ENCODE data around the gene HS3ST5. TPM values are rescaled to one million over a fixed set of nuclear protein-coding genes. Genes with fewer than 3 reads are reported as not detected.
"Not testable (repeated sequence)": the region's sequence is repeated elsewhere in the genome, so short reads cannot be mapped to it uniquely, and the experiment has no call there.

HS3ST5 gene
- polyA plus RNA-seq, 3 donors = 0.56 to 1.4 (median 1.4) TPM

- DNase-seq (ENCODE audit: extremely low read depth in 1 of 11, low read depth in 9 of 11, low spot score in 4 of 11) = no peak
Measured at GRCh38 chr6:114218437-114219340, 124.1 kb downstream of the HS3ST5 start.

GRCh38 chr6:114217996-114218395 lies 124.8 kb downstream of the HS3ST5 start:
- not testable (repeated sequence) for DNase-seq (ENCODE audit: extremely low read depth in 1 of 11, low read depth in 9 of 11, low spot score in 4 of 11)

- no peak for DNase-seq (ENCODE audit: extremely low read depth in 1 of 11, low read depth in 9 of 11, low spot score in 4 of 11)
Measured at GRCh38 chr6:114216789-114217467, 125.9 kb downstream of the HS3ST5 start.

GRCh38 chr6:114210467-114210866 lies 132.4 kb downstream of the HS3ST5 start:
- DNase-seq (ENCODE audit: extremely low read depth in 1 of 11, low read depth in 9 of 11, low spot score in 4 of 11) = no peak

- no peak for DNase-seq (ENCODE audit: extremely low read depth in 1 of 11, low read depth in 9 of 11, low spot score in 4 of 11)
Measured at GRCh38 chr6:114203460-114203859, 139.4 kb downstream of the HS3ST5 start.

GRCh38 chr6:114202389-114202788 lies 140.4 kb downstream of the HS3ST5 start:
- no peak for DNase-seq (ENCODE audit: extremely low read depth in 1 of 11, low read depth in 9 of 11, low spot score in 4 of 11)

- no peak for DNase-seq (ENCODE audit: extremely low read depth in 1 of 11, low read depth in 9 of 11, low spot score in 4 of 11)
Measured at GRCh38 chr6:114200891-114201290, 141.9 kb downstream of the HS3ST5 start.

GRCh38 chr6:114195631-114196403 lies 147.0 kb downstream of the HS3ST5 start:
- DNase-seq (ENCODE audit: extremely low read depth in 1 of 11, low read depth in 9 of 11, low spot score in 4 of 11) = no peak

GRCh38 chr6:114195027-114195365 lies 147.8 kb downstream of the HS3ST5 start:
- no peak for DNase-seq (ENCODE audit: extremely low read depth in 1 of 11, low read depth in 9 of 11, low spot score in 4 of 11)

GRCh38 chr6:114194362-114195026 lies 148.3 kb downstream of the HS3ST5 start:
- no peak for DNase-seq (ENCODE audit: extremely low read depth in 1 of 11, low read depth in 9 of 11, low spot score in 4 of 11)

- no peak for DNase-seq (ENCODE audit: extremely low read depth in 1 of 11, low read depth in 9 of 11, low spot score in 4 of 11)
Measured at GRCh38 chr6:114187563-114187962, 155.3 kb downstream of the HS3ST5 start.

GRCh38 chr6:114181664-114182063 lies 161.2 kb downstream of the HS3ST5 start:
- DNase-seq (ENCODE audit: extremely low read depth in 1 of 11, low read depth in 9 of 11, low spot score in 4 of 11) = no peak

- DNase-seq (ENCODE audit: extremely low read depth in 1 of 11, low read depth in 9 of 11, low spot score in 4 of 11) = no peak
Measured at GRCh38 chr6:114179411-114179810, 163.4 kb downstream of the HS3ST5 start.

GRCh38 chr6:114176726-114177125 lies 166.1 kb downstream of the HS3ST5 start:
- no peak for DNase-seq (ENCODE audit: extremely low read depth in 1 of 11, low read depth in 9 of 11, low spot score in 4 of 11)

- DNase-seq (ENCODE audit: extremely low read depth in 1 of 11, low read depth in 9 of 11, low spot score in 4 of 11) = no peak
Measured at GRCh38 chr6:114172576-114173260, 170.1 kb downstream of the HS3ST5 start.

GRCh38 chr6:114171473-114171872 lies 171.3 kb downstream of the HS3ST5 start:
- no peak for DNase-seq (ENCODE audit: extremely low read depth in 1 of 11, low read depth in 9 of 11, low spot score in 4 of 11)

- no peak for DNase-seq (ENCODE audit: extremely low read depth in 1 of 11, low read depth in 9 of 11, low spot score in 4 of 11)
Measured at GRCh38 chr6:114170958-114171387, 171.8 kb downstream of the HS3ST5 start.

- DNase-seq (ENCODE audit: extremely low read depth in 1 of 11, low read depth in 9 of 11, low spot score in 4 of 11) = peak in 2 of 11 donors; percentile 4
Measured at GRCh38 chr6:114170372-114170771, 172.5 kb downstream of the HS3ST5 start.

- no peak for DNase-seq (ENCODE audit: extremely low read depth in 1 of 11, low read depth in 9 of 11, low spot score in 4 of 11)
Measured at GRCh38 chr6:114169763-114170162, 173.1 kb downstream of the HS3ST5 start.
